ENCODE data around the gene SMIM10.

DNA sequence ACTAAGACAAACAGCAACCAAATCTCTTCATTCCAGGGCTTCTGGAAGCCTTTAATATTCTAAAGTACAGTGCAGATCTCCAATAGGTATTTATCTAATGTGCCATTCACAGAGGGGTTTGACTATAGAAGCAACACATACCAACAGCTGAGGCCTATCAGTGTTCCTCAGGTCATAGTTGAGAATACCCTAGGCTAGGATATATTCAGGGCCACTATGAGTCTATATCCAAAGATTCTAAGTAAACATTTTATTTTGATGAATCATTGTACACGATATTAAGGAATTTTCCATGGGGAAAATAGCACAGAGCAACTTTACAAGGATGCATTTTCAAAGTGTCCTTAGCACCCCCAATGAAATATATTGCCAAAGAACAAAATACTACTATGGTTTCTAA, 9.7 kb downstream of the SMIM10 start:
- TF ChIP-seq CTCF (IDR thresholded peaks at IDR 0.05) = no peak
- TF ChIP-seq POLR2AphosphoS5 (IDR thresholded peaks at IDR 0.05; ENCODE audit: low read depth, low read length) = no peak
- TF ChIP-seq TCF7L2 (IDR thresholded peaks at IDR 0.05; ENCODE audit: low read depth, low read length) = no peak

Data from Panc1 (cell line).